HepG2 (cell line): ENCODE results near the gene KARS1. TPM values are rescaled to one million over a fixed set of nuclear protein-coding genes. Genes with fewer than 3 reads are reported as not detected.

Experiments used
- E2F2 ChIP-seq: sonication (generic); formaldehyde crosslinking; IDR thresholded peaks from 2 replicates; pipeline ENCODE4 v1.4.0; 2020; ENCODE audit warnings: missing genetic modification reagents, borderline replicate concordance
- EHMT2 ChIP-seq: fragments of 200-600 bp; sonication (generic); IDR thresholded peaks from 2 replicates; pipeline ENCODE4 v1.7.0; 2017; ENCODE audit warnings: antibody characterized with exemption, low read depth, low read length, borderline replicate concordance
- HCFC1 ChIP-seq: fragments of 150-350 bp; IDR thresholded peaks from 2 replicates; pipeline ENCODE4 v1.6.1; 2014; ENCODE audit warnings: low read depth, low read length
- IRF2 ChIP-seq: IDR thresholded peaks from 2 replicates; pipeline ENCODE4 v1.6.1; 2018; ENCODE audit warnings: missing genetic modification reagents, missing compliant biosample characterization
- MXI1 ChIP-seq: IDR thresholded peaks from 3 replicates; pipeline ENCODE4 v1.6.1; 2012; ENCODE audit warnings: low read depth, low read length, inconsistent platforms, borderline replicate concordance
- NFYC ChIP-seq: IDR thresholded peaks from 2 replicates; pipeline ENCODE4 v1.6.1; 2016; ENCODE audit warnings: missing genetic modification reagents, missing compliant biosample characterization
- NRL ChIP-seq: sonication (generic); formaldehyde crosslinking; IDR thresholded peaks from 2 replicates; pipeline ENCODE4 v1.5.0; 2020; ENCODE audit warnings: missing genetic modification reagents, mild to moderate bottlenecking, moderate library complexity, borderline replicate concordance
- PHF21A ChIP-seq: sonication (generic); formaldehyde crosslinking; IDR thresholded peaks from 2 replicates; pipeline ENCODE4 v1.5.0; 2020; ENCODE audit warnings: mild to moderate bottlenecking, missing genetic modification reagents
- RNF219 ChIP-seq: sonication (generic); formaldehyde crosslinking; IDR thresholded peaks from 2 replicates; pipeline ENCODE4 v1.5.0; 2020; ENCODE audit warnings: mild to moderate bottlenecking, missing genetic modification reagents
- SKIL ChIP-seq: sonication (generic); formaldehyde crosslinking; IDR thresholded peaks from 2 replicates; pipeline ENCODE4 v1.8.0; 2022; ENCODE audit warnings: missing genetic modification reagents, mild to moderate bottlenecking, moderate library complexity, borderline replicate concordance
- TBP ChIP-seq: sonication (generic); formaldehyde crosslinking; IDR thresholded peaks from 2 replicates; pipeline ENCODE4 v1.5.0; 2020; ENCODE audit warnings: missing genetic modification reagents
- THAP11 ChIP-seq: IDR thresholded peaks from 2 replicates; pipeline ENCODE4 v1.6.1; 2016; ENCODE audit warnings: missing biosample characterization, missing genetic modification reagents
- THRA ChIP-seq: sonication (generic); formaldehyde crosslinking; IDR thresholded peaks from 2 replicates; pipeline ENCODE4 v1.4.0; 2020; ENCODE audit warnings: missing genetic modification reagents, borderline replicate concordance
- TIGD3 ChIP-seq: sonication (generic); formaldehyde crosslinking; IDR thresholded peaks from 2 replicates; pipeline ENCODE4 v1.5.1; 2020; ENCODE audit warnings: mild to moderate bottlenecking, missing genetic modification reagents, borderline replicate concordance
- ZBTB44 ChIP-seq: sonication (generic); formaldehyde crosslinking; IDR thresholded peaks from 2 replicates; pipeline ENCODE4 v1.4.0; 2020; ENCODE audit warnings: missing genetic modification reagents
- ZIK1 ChIP-seq: sonication (generic); formaldehyde crosslinking; IDR thresholded peaks from 2 replicates; pipeline ENCODE4 v1.5.0; 2020; ENCODE audit warnings: mild to moderate bottlenecking, low read depth, missing genetic modification reagents, borderline replicate concordance
- ZNF124 ChIP-seq: sonication (generic); formaldehyde crosslinking; IDR thresholded peaks from 2 replicates; pipeline ENCODE4 v1.4.0; 2020; ENCODE audit warnings: missing genetic modification reagents
- ZSCAN31 ChIP-seq: sonication (generic); formaldehyde crosslinking; IDR thresholded peaks from 2 replicates; pipeline ENCODE4 v1.5.0; 2020; ENCODE audit warnings: low read depth, mild to moderate bottlenecking, missing genetic modification reagents
- polyA plus RNA-seq, 8 experiments: library from polyadenylated mRNA; depleted of rRNA in 3 of 8; stranded (reverse) in 7 of 8; unstranded in 1 of 8; fragments of >200 nt; fragmentation: Illumina TruSeq in 4 of 8; extraction: Trizol in 4 of 8; gene quantifications; 2 replicates each; pipeline versions ENCODE4 v1.2.1 to v1.2.3, GENCODE V29; 2011 to 2016; ENCODE audit warnings: low read depth in 4 of 8, missing spikeins in 1 of 8, mixed read lengths in 1 of 8; ENCODE audit not compliant: insufficient read depth in 1 of 8
- total RNA-seq, 5 experiments: library from RNA; depleted of rRNA; stranded (reverse); fragments of >200 nt; fragmentation: Illumina TruSeq; extraction: Trizol; gene quantifications; 2 replicates each; pipeline ENCODE4 v1.2.3, GENCODE V29; 2016; ENCODE audit warnings: low read depth in 1 of 5

KARS1 gene
- total and polyA plus RNA-seq, 2 of the 13 experiments (the other 11 are each of a cell fraction or from before 2014, with no cell fraction given), result 141 to 276 TPM

GRCh38 chr16:75647492-75648264 is at the start of gene KARS1, which contains the start of gene TERF2IP (continued):
- TF ChIP-seq TBP (CRISPR knock-in tag), result no peak; the same call in 1 of the 2 replicates
- TF ChIP-seq E2F2 (CRISPR knock-in tag), result peak; percentile 12; the same call in 1 of the 2 replicates
- TF ChIP-seq IRF2 (CRISPR knock-in tag), result peak; percentile 93
- peak; percentile 75 for TF ChIP-seq HCFC1
- peak; percentile 45; the same call in 1 of the 2 replicates for TF ChIP-seq THRA (CRISPR knock-in tag)
- no peak; the same call in 1 of the 2 replicates for TF ChIP-seq NFYC
- no peak for TF ChIP-seq TIGD3 (CRISPR knock-in tag)
- peak; percentile 86; the same call in 1 of the 2 replicates for TF ChIP-seq ZSCAN31 (CRISPR knock-in tag)
- TF ChIP-seq SKIL (CRISPR knock-in tag), result no peak
- peak; percentile 85; the same call in 1 of the 2 replicates for TF ChIP-seq RNF219 (CRISPR knock-in tag)
- no peak for TF ChIP-seq EHMT2
- TF ChIP-seq ZIK1 (CRISPR knock-in tag), result peak; percentile 79; the same call in 1 of the 2 replicates
- peak; percentile 84; the same call in 2 of the 3 replicates for TF ChIP-seq MXI1
- peak; percentile 56; the same call in 1 of the 2 replicates for TF ChIP-seq NRL (CRISPR knock-in tag)
- TF ChIP-seq ZNF124 (CRISPR knock-in tag), result peak; percentile 83; the same call in 1 of the 2 replicates
- peak; percentile 95 for TF ChIP-seq THAP11 (CRISPR knock-in tag)
- no peak for TF ChIP-seq ZBTB44 (CRISPR knock-in tag)
- TF ChIP-seq PHF21A, result peak; percentile 45; the same call in 1 of the 2 replicates
